Measurements from ENCODE around the gene LKAAEAR1.
"Not testable (repeated sequence)": the region's sequence is repeated elsewhere in the genome, so short reads cannot be mapped to it uniquely, and the experiment has no call there.

LKAAEAR1 gene

GRCh38 chr20:64098471-64099013 is 14.3 kb upstream of the LKAAEAR1 start:
- DNase-seq (ENCODE audit: low spot score), result no peak

GRCh38 chr20:64096535-64096934 is 12.3 kb upstream of the LKAAEAR1 start:
- no peak for DNase-seq (ENCODE audit: low spot score)

GRCh38 chr20:64095927-64096326 is 11.7 kb upstream of the LKAAEAR1 start:
- no peak for DNase-seq (ENCODE audit: low spot score)

- no peak for DNase-seq (ENCODE audit: low spot score)
These were observed 11.3 kb upstream of the LKAAEAR1 start for GRCh38 chr20:64095455-64095854.

DNA sequence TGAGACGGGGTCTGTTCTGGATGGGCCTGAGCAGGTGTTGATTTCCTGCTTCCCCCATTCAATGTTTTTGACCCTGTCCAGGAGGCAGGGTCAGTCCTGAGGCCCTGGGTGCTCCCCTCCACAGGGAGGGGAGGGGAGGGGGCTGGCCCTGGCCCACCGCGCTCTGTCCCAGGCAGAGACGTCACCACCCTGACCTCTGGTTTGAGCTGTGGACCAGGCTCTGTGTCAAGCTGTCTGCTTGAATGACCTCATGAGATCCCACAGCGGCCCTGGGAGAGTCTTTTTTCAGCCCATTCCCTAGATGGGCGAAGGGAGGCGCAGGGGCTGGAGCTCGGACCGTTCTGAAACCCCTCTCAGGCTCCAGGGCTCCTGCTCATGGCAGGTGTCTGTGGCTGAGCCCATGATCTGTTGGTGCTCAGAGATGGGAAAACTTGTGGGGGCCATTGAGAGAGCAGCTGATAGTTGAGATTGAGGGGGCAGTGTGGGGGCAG is 8.9 kb upstream of the LKAAEAR1 start:
- no peak for DNase-seq (ENCODE audit: low spot score)

DNA sequence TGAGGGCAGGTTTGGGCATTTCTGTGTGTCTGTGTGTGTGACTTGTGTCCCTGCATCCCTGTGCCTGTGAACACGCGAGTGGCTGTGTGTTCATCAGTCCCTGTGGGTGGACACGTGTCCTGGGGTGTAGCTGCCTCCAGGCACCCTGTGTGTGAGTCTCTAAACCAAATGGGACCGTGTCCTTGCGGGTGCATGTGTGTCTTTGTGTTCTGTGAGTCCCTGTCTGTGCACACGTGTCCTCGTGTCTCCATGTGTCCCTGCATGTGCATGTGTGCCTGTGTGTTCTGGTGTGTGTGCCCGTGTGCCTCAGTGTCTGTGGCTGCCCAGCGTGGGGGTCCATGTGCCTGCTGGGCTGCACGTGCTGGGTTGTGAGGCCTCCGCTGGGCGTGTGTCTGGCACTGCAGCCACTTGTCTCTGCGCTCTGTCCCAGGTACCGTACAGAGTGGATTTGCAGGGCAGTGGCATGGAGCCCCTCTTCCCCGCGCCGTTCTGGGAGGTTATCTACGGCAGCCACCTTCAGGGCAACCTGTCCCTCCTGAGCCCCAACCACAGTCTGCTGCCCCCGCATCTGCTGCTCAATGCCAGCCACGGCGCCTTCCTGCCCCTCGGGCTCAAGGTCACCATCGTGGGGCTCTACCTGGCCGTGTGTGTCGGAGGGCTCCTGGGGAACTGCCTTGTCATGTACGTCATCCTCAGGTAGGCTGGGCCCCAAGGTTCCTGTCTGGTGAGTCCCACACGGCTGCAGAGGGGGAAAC is 8.2 kb upstream of the LKAAEAR1 start:
- DNase-seq (ENCODE audit: low spot score), result no peak

DNA sequence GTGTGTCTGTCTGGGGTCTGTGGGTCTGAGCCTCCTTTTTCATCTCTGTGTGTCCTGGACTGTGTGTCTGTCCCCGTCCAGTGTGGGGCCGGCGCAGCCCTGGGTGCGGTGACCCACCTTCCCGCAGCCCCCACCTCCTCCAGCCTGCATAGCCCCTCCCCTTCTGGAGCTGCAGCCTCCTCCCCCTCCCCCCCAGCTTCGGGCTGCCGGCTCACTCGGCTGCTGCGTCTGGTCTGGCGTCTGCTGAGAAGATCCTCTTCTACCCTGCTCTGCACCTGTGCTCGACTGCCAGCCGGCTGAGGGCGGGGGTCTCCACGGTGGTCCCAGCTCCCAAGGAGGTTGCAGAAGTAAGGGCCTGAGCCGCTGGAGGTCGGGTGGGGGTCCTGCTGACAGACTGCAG is 7.6 kb upstream of the LKAAEAR1 start:
- no peak for DNase-seq (ENCODE audit: low spot score)

GRCh38 chr20:64091340-64091739 is 7.1 kb upstream of the LKAAEAR1 start:
- DNase-seq (ENCODE audit: low spot score), result no peak

GRCh38 chr20:64090165-64090564 is 6.0 kb upstream of the LKAAEAR1 start:
- DNase-seq (ENCODE audit: low spot score), result no peak

DNA sequence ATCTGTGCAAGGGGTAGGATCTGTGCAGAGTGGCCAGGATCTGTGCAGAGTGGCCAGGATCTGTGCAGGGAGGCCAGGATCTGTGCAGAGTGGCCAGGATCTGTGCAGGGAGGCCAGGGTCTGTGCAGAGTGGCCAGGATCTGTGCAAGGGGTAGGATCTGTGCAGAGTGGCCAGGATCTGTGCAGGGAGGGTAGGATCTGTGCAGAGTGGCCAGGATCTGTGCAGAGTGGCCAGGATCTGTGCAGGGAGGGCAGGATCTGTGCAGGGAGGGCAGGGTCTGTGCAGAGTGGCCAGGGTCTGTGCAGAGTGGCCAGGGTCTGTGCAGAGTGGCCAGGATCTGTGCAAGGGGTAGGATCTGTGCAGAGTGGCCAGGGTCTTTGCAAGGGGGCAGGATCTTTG is 4.4 kb upstream of the LKAAEAR1 start:
- DNase-seq (ENCODE audit: low spot score), result not testable (repeated sequence)

- DNase-seq (ENCODE audit: low spot score), result not testable (repeated sequence)
These were observed 3.1 kb upstream of the LKAAEAR1 start for GRCh38 chr20:64087226-64087825.

GRCh38 chr20:64086801-64087200 is 2.6 kb upstream of the LKAAEAR1 start:
- DNase-seq (ENCODE audit: low spot score), result no peak

DNA sequence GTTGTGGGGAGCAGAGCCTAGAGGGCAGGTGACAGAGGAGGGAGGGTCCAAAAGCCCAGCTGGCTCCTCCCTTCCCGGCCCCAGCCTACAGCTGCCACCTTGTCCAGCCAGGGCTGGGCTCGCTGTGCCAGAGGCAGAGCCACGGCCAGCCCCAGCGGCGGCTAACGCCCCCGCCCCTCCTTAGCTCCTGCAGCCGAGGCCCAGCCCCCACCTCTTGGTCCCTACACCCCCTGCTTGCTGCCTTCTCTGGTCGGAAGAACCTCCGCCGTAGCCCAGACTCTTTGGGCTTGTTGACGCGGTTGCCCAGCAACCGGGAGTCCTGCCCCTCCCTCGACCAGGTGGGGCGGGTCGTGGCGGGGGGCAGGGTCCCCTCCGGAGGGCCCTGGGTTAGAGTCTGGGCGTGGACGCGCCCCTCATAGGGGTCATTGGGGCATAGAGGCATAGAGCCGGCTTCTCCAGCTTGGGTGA is 521 bp upstream of the LKAAEAR1 start:
- no peak for DNase-seq (ENCODE audit: low spot score)

DNA sequence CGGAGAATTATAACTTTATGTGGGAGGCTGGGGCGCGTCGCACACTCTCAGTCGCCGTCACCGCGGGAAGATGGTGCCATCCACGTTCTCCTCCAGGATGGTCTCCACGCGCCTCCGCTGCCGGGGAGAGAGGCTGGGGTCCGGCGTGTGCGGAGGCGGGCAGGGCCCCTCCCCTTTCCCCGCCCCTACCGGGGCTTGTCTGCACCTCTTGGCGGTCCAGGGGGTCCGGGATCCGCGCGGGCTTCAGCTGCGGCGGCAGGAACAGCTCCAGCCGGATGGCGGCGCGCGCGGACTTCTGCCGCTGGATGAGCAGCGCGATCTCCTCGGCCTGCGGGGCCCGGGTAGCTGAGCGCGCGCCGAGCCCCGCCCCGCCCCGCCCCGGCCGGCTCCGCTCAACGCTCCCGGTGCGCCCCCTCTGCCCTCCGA is 807 bp downstream of the LKAAEAR1 start:
- DNase-seq (ENCODE audit: low spot score), result peak; percentile 70

- DNase-seq (ENCODE audit: low spot score), result no peak
These were observed 1.3 kb downstream of the LKAAEAR1 start for GRCh38 chr20:64082820-64083377.

GRCh38 chr20:64082126-64082731 is 2.0 kb downstream of the LKAAEAR1 start:
- no peak for DNase-seq (ENCODE audit: low spot score)

- no peak for DNase-seq (ENCODE audit: low spot score)
These were observed 2.6 kb downstream of the LKAAEAR1 start for GRCh38 chr20:64081624-64081964.

- DNase-seq (ENCODE audit: low spot score), result no peak
These were observed 3.2 kb downstream of the LKAAEAR1 start for GRCh38 chr20:64080813-64081623.

GRCh38 chr20:64080013-64080812 is 4.0 kb downstream of the LKAAEAR1 start, which contains the start of gene OPRL1:
TSS of gene OPRL1 (plus strand) at chr20:64080082. CDS start at chr20:64092721, 12,639 bp downstream.
- no peak for DNase-seq (ENCODE audit: low spot score)

- peak; percentile 80 for DNase-seq (ENCODE audit: low spot score)
These were observed 4.8 kb downstream of the LKAAEAR1 start, which contains the start of gene RGS19 for GRCh38 chr20:64079273-64080012. TSS of gene RGS19 (minus strand) at chr20:64079518. CDS start at chr20:64076886, 2,632 bp downstream.

Measured in CD4-positive, alpha-beta T cell treated with Interleukin-6 at 100 ng/mL for 8 hours (primary cell).